PC-3 (cell line): ENCODE measurements around the gene TWNK. TPM values are rescaled to one million over a fixed set of nuclear protein-coding genes. Genes with fewer than 3 reads are reported as not detected.

Experiments
- ATAC-seq: fragments of 200-7000 bp; cut with Tn5 transposase; 2 replicates; pipeline ENCODE4 v1.9.1; 2020; ENCODE audit warnings: mild to moderate bottlenecking, moderate library complexity
- BruUV-seq: library from RNA; stranded (reverse); fragments of 400-500 nt; replicated peaks from 2 replicates; lab custom pipeline; 2021; lab: Mats Ljungman, UMichigan
- CTCF ChIA-PET: fragments of 300-600 bp; sonication (Branson Sonifier 250); formaldehyde crosslinking; loops from one replicate; lab custom pipeline; 2022; ENCODE audit warnings: antibody characterized with exemption; lab: Charles Lee
- POLR2A ChIA-PET: fragments of 300-600 bp; sonication (Branson Sonifier 250); formaldehyde crosslinking; loops from one replicate; lab custom pipeline; 2022; ENCODE audit warnings: antibody characterized with exemption; ENCODE audit not compliant: unreplicated experiment; lab: Charles Lee
- DNase-seq: peaks from one replicate; pipeline ENCODE4 v3.0.0-alpha.2; 2015
- H2AFZ ChIP-seq: fragments of 300-600 bp; sonication (generic); 2 replicates; pipeline ENCODE4 v1.6.0; 2016; ENCODE audit warnings: antibody characterized with exemption, low read length
- H3F3A ChIP-seq: fragments of 300-600 bp; sonication (generic); one replicate; pipeline ENCODE4 v1.6.0; 2017; ENCODE audit warnings: antibody characterized with exemption, low read length, control low read depth, mild to moderate bottlenecking; ENCODE audit not compliant: unreplicated experiment
- H3K27ac ChIP-seq: fragments of 300-600 bp; sonication (generic); 2 replicates; pipeline ENCODE4 v1.5.1; 2016; ENCODE audit warnings: mild to moderate bottlenecking, low read length
- H3K27me3 ChIP-seq: fragments of 300-600 bp; sonication (generic); 2 replicates; pipeline ENCODE4 v1.6.1; 2016; ENCODE audit warnings: low read length, mixed read lengths
- H3K36me3 ChIP-seq: fragments of 300-600 bp; sonication (generic); 2 replicates; pipeline ENCODE4 v1.6.1; 2016; ENCODE audit warnings: low read depth, mixed run types, low read length, mixed read lengths
- H3K4me1 ChIP-seq: fragments of 300-600 bp; sonication (generic); 2 replicates; pipeline ENCODE4 v1.5.1; 2016; ENCODE audit warnings: low read length; ENCODE audit not compliant: insufficient read depth
- H3K4me2 ChIP-seq: fragments of 300-600 bp; sonication (generic); 2 replicates; pipeline ENCODE4 v1.6.0; 2016; ENCODE audit warnings: low read length
- H3K4me3 ChIP-seq: fragments of 300-600 bp; sonication (generic); 2 replicates; pipeline ENCODE4 v1.5.1; 2016; ENCODE audit warnings: mild to moderate bottlenecking, low read length, mixed read lengths
- H3K79me2 ChIP-seq: fragments of 300-600 bp; sonication (generic); 2 replicates; pipeline ENCODE4 v1.6.1; 2017; ENCODE audit warnings: low read length, mixed read lengths
- H3K9ac ChIP-seq: fragments of 300-600 bp; sonication (generic); 2 replicates; pipeline ENCODE4 v1.6.0; 2016; ENCODE audit warnings: mild to moderate bottlenecking, low read length
- H3K9me2 ChIP-seq: fragments of 300-600 bp; sonication (generic); replicated peaks from 2 replicates; pipeline ENCODE4 v1.6.1; 2016; ENCODE audit warnings: mixed run types, low read length, mixed read lengths
- H3K9me3 ChIP-seq: fragments of 300-600 bp; sonication (generic); 2 replicates; pipeline ENCODE4 v1.6.1; 2016; ENCODE audit warnings: low read length, mixed read lengths
- H4K20me1 ChIP-seq: fragments of 300-600 bp; sonication (generic); 2 replicates; pipeline ENCODE4 v1.6.1; 2016; ENCODE audit warnings: low read length, mixed read lengths
- EZH2 ChIP-seq: fragments of 300-600 bp; sonication (generic); IDR thresholded peaks from one replicate; pipeline ENCODE4 v1.6.1; 2017; ENCODE audit warnings: antibody characterized with exemption, mild to moderate bottlenecking, low read length; ENCODE audit not compliant: unreplicated experiment
- EZH2phosphoT487 ChIP-seq: fragments of 300-600 bp; sonication (generic); IDR thresholded peaks from 2 replicates; pipeline ENCODE4 v1.6.1; 2018; ENCODE audit warnings: mild to moderate bottlenecking, antibody characterized with exemption, low read length, borderline replicate concordance
- intact Hi-C: fragments of 100-400 bp; cut with micrococcal nuclease; formaldehyde crosslinking; loops from 2 replicates; pipeline ENCODE4 v1.9.0; 2023
- total RNA-seq: library from RNA; depleted of rRNA; stranded (reverse); fragments of >200 nt; gene quantifications from 2 replicates; pipeline ENCODE4 v1.2.3, GENCODE V29; 2014
- TF ChIP-seq, protein P1 (sequence below): fragments of 300-600 bp; sonication (generic); conservative IDR thresholded peaks from 2 replicates; pipeline ENCODE4 v1.5.1; 2017; ENCODE audit warnings: antibody characterized with exemption, low read depth, mild to moderate bottlenecking, low read length

Gene TWNK
- total RNA-seq, 1 experiment from 2014 or later = 7.5 TPM

DNA sequence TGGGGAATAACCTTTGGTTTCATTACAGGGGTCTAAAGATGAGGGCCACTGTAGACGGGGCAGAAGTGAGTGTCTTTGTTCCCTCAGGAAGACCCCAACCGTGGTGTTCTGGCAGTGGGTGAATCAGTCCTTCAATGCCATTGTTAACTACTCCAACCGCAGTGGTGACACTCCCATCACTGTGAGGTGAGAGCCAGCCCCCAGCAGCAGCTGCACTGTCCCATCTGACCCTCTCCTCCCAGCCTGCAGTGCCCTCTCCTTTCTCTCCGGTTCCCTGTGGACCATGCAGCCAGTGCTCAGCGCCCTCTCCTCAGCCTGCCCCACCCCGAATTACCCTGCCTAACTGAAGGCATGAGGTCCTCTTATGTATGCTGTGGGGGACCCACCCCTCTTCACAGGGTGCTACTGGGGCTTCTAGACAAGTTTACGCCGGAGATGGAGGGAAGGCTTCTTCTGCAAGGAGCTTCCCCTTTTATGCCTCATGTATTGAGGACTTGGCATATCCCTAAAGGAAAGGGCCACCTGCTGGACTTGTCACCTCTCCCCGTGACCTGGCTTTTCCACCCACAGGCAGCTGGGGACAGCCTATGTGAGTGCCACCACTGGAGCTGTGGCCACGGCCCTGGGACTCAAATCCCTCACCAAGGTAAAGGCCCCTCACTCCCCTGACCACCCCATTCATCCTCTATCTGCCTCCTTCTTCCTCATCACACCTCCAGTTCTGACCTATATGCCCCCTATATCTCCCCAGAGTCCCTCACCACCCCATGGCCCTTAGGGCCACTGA is 48.8 kb downstream of the TWNK start:
- H3K4me1 ChIP-seq = peaks cover 8% of the 10 kb centered on the region
- peaks cover 9% of the 10 kb centered on the region; the same call in 1 of the 2 replicates for H3K36me3 ChIP-seq
- no peak overlapping the region for H3K9ac ChIP-seq
- H3K9me3 ChIP-seq = no peaks in the 10 kb centered on the region
- H3K79me2 ChIP-seq = peaks cover 16% of the 10 kb centered on the region
- no peak overlapping the region for H3K4me2 ChIP-seq
- H2AFZ ChIP-seq = no peak overlapping the region
- TF ChIP-seq EZH2phosphoT487 (no peak), EZH2 (no peak)
- TF ChIP-seq, protein P1, sequence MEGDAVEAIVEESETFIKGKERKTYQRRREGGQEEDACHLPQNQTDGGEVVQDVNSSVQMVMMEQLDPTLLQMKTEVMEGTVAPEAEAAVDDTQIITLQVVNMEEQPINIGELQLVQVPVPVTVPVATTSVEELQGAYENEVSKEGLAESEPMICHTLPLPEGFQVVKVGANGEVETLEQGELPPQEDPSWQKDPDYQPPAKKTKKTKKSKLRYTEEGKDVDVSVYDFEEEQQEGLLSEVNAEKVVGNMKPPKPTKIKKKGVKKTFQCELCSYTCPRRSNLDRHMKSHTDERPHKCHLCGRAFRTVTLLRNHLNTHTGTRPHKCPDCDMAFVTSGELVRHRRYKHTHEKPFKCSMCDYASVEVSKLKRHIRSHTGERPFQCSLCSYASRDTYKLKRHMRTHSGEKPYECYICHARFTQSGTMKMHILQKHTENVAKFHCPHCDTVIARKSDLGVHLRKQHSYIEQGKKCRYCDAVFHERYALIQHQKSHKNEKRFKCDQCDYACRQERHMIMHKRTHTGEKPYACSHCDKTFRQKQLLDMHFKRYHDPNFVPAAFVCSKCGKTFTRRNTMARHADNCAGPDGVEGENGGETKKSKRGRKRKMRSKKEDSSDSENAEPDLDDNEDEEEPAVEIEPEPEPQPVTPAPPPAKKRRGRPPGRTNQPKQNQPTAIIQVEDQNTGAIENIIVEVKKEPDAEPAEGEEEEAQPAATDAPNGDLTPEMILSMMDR = no peak
- no peaks in the 10 kb centered on the region for H4K20me1 ChIP-seq
- H3F3A ChIP-seq = no peaks in the 10 kb centered on the region
- CTCF ChIA-PET = no interaction called here
- BruUV-seq = no TSS peak
- no peak for ATAC-seq
- DNase-seq = no peak
- no peak overlapping the region for H3K27ac ChIP-seq
- intact Hi-C loops = no loop called here
- POLR2A ChIA-PET = no interaction called here
- no peak overlapping the region for H3K4me3 ChIP-seq
- no peaks in the 10 kb centered on the region for H3K27me3 ChIP-seq
- no peaks in the 10 kb centered on the region for H3K9me2 ChIP-seq

DNA sequence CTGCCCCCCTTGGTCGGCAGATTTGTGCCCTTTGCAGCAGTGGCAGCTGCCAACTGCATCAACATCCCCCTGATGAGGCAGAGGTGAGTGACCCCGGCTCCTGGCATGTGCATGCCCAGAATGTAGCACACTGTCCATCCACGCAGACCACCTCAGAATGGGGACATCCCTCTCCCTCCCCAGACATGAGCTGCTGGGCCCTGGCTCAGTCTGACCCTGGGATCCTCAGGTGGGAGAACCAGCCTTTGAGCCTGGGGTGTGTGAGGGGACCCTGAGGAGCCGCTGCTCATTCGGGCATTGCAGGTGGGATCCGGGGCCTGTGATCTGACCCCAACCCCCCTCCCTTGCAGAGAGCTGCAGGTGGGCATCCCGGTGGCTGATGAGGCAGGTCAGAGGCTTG is 49.4 kb downstream of the TWNK start:
- no peaks in the 10 kb centered on the region for H3K27me3 ChIP-seq
- DNase-seq = no peak
- H3K9ac ChIP-seq = no peak overlapping the region
- TF ChIP-seq EZH2 (no peak), EZH2phosphoT487 (no peak)
- TF ChIP-seq, protein P1 = no peak
- BruUV-seq = no TSS peak
- H4K20me1 ChIP-seq = no peaks in the 10 kb centered on the region
- CTCF ChIA-PET = no interaction called here
- no peak overlapping the region for H3K4me2 ChIP-seq
- H3F3A ChIP-seq = no peaks in the 10 kb centered on the region
- peaks cover 9% of the 10 kb centered on the region; the same call in 1 of the 2 replicates for H3K36me3 ChIP-seq
- peaks cover 16% of the 10 kb centered on the region for H3K79me2 ChIP-seq
- H2AFZ ChIP-seq = no peak overlapping the region
- no peak overlapping the region for H3K27ac ChIP-seq
- H3K9me2 ChIP-seq = no peaks in the 10 kb centered on the region
- POLR2A ChIA-PET = no interaction called here
- no peak for ATAC-seq
- intact Hi-C loops = no loop called here
- peaks cover 8% of the 10 kb centered on the region for H3K4me1 ChIP-seq
- H3K4me3 ChIP-seq = no peak overlapping the region
- no peaks in the 10 kb centered on the region for H3K9me3 ChIP-seq

DNA sequence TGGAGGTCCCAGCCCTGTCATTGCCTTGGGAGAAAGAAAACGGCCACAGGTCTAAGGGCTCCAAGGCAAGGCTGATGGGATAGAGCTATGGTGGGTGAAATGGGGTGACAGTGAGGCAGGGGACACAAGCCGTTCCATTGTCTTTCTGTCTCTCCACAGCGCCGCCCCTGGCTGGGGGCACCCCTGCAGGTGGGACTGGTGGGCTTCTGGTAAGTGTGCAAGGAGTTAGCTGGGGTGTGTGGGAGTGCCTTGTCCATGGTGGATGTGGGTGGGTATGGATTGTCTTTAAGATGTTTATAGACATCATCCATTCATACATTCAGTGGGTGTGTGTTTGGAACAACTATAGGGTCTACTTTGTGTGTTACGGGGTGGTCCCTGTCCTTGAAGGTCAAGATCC is 51.1 kb downstream of the TWNK start:
- no peak overlapping the region for H3K4me3 ChIP-seq
- DNase-seq (no peak), ATAC-seq (no peak)
- H3K4me2 ChIP-seq = no peak overlapping the region
- peaks cover 11% of the 10 kb centered on the region for H3K4me1 ChIP-seq
- H3K27me3 ChIP-seq = no peaks in the 10 kb centered on the region
- TF ChIP-seq EZH2phosphoT487 (no peak), EZH2 (no peak)
- no peak overlapping the region for H3K9ac ChIP-seq
- CTCF ChIA-PET = no interaction called here
- H3K79me2 ChIP-seq = peaks cover 10% of the 10 kb centered on the region
- H3K27ac ChIP-seq = no peak overlapping the region
- intact Hi-C loops = no loop called here
- no peaks in the 10 kb centered on the region for H3F3A ChIP-seq
- peaks cover 9% of the 10 kb centered on the region; the same call in 1 of the 2 replicates for H3K36me3 ChIP-seq
- H3K9me3 ChIP-seq = no peaks in the 10 kb centered on the region
- no TSS peak for BruUV-seq
- no peak overlapping the region for H2AFZ ChIP-seq
- no peaks in the 10 kb centered on the region for H3K9me2 ChIP-seq
- POLR2A ChIA-PET = no interaction called here
- no peaks in the 10 kb centered on the region for H4K20me1 ChIP-seq
